ENCODE measurements around the gene CBARP. TPM values are rescaled to one million over a fixed set of nuclear protein-coding genes. Genes with fewer than 3 reads are reported as not detected.
A peak's percentile ranks its signal among the peaks of the same experiment; 100 is the strongest.

The CBARP gene
- polyA plus RNA-seq, 1 donor from 2014 or later = 18.2 TPM

GRCh38 chr19:1263188-1263587 is 25.4 kb upstream of the CBARP start:
- no peaks in the 10 kb centered on the region for H3K9me3 ChIP-seq (ENCODE audit: low read length)
- no peak for TF ChIP-seq RAD21 (conservative IDR thresholded peaks at IDR 0.05)
- no peak for TF ChIP-seq REST (IDR thresholded peaks at IDR 0.05; ENCODE audit: borderline replicate concordance)
- no peak for TF ChIP-seq POLR2AphosphoS5 (IDR thresholded peaks at IDR 0.05)
- no peak overlapping the region for H3K4me2 ChIP-seq (ENCODE audit: low read length)
- no peaks in the 10 kb centered on the region for H4K20me1 ChIP-seq (ENCODE audit: insufficient read depth)
- no peaks in the 10 kb centered on the region for H3F3A ChIP-seq (ENCODE audit: insufficient read depth, low read length, poor library complexity, severe bottlenecking)
- no peak overlapping the region for H3K27ac ChIP-seq (ENCODE audit: low read length)
- H3K27me3 ChIP-seq (ENCODE audit: insufficient read depth, low read depth, low read length) = no peaks in the 10 kb centered on the region
- no peak overlapping the region for H3K9ac ChIP-seq (ENCODE audit: low read length)
- H3K79me2 ChIP-seq (replicated peaks; ENCODE audit: insufficient read depth, low read length) = peaks cover 31% of the 10 kb centered on the region
- H3K36me3 ChIP-seq (ENCODE audit: insufficient read depth, low read length) = no peaks in the 10 kb centered on the region
- H2AFZ ChIP-seq (ENCODE audit: low read depth, low read length) = no peak overlapping the region
- no peaks in the 10 kb centered on the region for H3K9me2 ChIP-seq (ENCODE audit: insufficient read depth, low read length)
- no peak overlapping the region for H3K4me3 ChIP-seq (ENCODE audit: low read length)

DNA sequence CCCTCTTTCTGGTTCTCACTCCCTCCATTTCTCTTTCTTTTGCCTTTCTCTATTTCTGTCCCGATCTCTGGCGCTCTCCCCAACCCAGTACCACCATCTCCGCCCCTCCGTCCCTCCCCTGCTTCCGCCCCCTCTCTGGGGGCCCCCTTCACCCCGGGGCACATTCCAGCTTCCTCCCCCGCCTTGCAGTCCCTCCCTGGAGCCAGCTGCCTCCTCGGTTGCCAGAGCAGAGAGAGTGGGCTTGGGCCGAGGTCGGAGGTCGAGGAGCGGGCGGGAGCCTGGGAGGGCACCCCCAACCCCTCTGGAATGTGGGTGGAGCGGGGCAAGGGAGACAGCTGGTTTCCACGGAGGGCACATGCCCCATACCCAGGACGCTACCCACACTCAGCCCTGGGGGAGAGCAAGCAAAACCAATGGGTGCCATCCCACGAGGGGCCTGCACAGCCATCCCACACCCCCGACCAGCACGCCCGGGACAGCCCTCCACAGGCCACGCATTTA is 24.9 kb upstream of the CBARP start:
- peak overlapping the region; percentile 83 for H3K4me3 ChIP-seq (ENCODE audit: low read length)
- no peak overlapping the region for H3K4me2 ChIP-seq (ENCODE audit: low read length)
- no peak overlapping the region for H2AFZ ChIP-seq (ENCODE audit: low read depth, low read length)
- H3K27ac ChIP-seq (ENCODE audit: low read length) = no peak overlapping the region
- H3K9me3 ChIP-seq (ENCODE audit: low read length) = no peaks in the 10 kb centered on the region
- peaks cover 33% of the 10 kb centered on the region for H3K79me2 ChIP-seq (replicated peaks; ENCODE audit: insufficient read depth, low read length)
- H3F3A ChIP-seq (ENCODE audit: insufficient read depth, low read length, poor library complexity, severe bottlenecking) = no peaks in the 10 kb centered on the region
- H3K9me2 ChIP-seq (ENCODE audit: insufficient read depth, low read length) = no peaks in the 10 kb centered on the region
- H3K36me3 ChIP-seq (ENCODE audit: insufficient read depth, low read length) = no peaks in the 10 kb centered on the region
- peak overlapping the region; percentile 95 for H3K9ac ChIP-seq (ENCODE audit: low read length)
- H4K20me1 ChIP-seq (ENCODE audit: insufficient read depth) = no peaks in the 10 kb centered on the region
- TF ChIP-seq POLR2AphosphoS5 (IDR thresholded peaks at IDR 0.05) (no peak), TAF1 (IDR thresholded peaks at IDR 0.05; ENCODE audit: low read depth) (no peak), RAD21 (conservative IDR thresholded peaks at IDR 0.05) (no peak), REST (IDR thresholded peaks at IDR 0.05; ENCODE audit: borderline replicate concordance) (no peak), EZH2 (IDR thresholded peaks at IDR 0.05; ENCODE audit: borderline replicate concordance, insufficient read depth, low read length, poor library complexity, severe bottlenecking) (no peak), MXI1 (conservative IDR thresholded peaks at IDR 0.05; ENCODE audit: poor library complexity, severe bottlenecking) (no peak), SMC3 (conservative IDR thresholded peaks at IDR 0.05; ENCODE audit: poor library complexity) (no peak)
- no peaks in the 10 kb centered on the region for H3K27me3 ChIP-seq (ENCODE audit: insufficient read depth, low read depth, low read length)
